ENCODE results near the gene HJV. TPM values are rescaled to one million over a fixed set of nuclear protein-coding genes. Genes with fewer than 3 reads are reported as not detected.

The HJV gene
- total RNA-seq, 1 donor from 2014 or later, result not detected

DNA sequence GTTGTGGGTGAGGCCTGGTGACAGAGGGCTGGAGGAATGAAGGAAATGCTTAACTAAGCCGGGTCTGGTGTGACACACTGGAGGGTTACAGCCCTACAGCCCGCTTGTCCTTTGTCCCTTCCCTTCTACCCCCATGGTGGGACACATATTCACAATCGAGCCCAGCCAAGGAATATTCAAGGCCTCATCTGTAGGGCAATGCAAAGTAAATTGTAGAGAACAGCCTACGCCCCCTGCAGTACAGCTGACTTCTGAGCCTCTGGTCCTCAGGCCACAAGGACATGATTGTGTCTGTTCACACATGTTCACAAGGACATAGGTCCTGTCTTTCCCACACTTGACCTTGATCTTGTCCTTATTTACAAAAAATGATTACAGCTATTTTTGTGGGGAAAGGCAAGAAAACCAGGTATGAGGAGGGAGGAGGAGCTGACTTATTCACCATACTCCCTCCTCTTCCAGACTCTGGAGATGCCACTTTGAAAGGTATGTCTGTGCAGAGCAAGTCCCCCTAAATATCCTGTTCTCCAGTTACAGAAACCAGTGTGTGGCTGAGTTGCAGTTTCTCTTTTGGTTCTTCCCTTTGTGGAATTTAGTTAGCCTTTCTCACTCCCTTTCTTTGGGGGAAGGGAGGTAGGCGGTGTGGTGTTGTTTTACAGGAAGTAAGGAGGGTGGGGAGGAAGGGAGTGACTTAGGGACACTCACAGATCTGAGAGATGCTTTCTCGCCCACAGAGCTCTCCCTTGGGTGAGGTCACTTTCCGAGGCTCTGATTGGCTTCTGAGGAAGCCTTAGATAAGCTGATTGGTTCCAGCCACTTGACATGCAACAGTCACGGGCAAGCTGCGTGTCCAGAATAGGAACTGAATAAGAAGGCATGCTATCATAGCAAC is 42.4 kb downstream of the HJV start:
- peak; percentile 90 for DNase-seq (ENCODE audit: extremely low read depth, low read depth, low spot score)

DNA sequence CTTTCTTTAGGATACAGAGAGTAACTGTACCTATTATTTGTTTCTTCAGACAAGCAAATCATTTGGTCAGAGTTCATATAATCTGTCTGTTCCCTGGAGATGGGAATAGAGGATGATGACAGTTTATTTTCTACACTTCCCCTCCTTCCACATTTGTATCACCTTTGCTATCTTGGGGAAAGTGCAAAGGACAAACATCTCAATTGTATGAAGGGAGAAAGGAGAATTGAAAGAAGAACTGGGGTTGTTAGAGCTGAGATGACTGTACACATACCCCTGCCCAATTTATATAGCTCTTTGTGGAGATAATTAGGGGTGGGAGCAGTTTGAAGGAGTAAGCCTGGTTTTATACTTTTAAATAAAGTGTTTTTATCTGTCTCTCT is 43.1 kb downstream of the HJV start:
- no peak for DNase-seq (ENCODE audit: extremely low read depth, low read depth, low spot score)

DNA sequence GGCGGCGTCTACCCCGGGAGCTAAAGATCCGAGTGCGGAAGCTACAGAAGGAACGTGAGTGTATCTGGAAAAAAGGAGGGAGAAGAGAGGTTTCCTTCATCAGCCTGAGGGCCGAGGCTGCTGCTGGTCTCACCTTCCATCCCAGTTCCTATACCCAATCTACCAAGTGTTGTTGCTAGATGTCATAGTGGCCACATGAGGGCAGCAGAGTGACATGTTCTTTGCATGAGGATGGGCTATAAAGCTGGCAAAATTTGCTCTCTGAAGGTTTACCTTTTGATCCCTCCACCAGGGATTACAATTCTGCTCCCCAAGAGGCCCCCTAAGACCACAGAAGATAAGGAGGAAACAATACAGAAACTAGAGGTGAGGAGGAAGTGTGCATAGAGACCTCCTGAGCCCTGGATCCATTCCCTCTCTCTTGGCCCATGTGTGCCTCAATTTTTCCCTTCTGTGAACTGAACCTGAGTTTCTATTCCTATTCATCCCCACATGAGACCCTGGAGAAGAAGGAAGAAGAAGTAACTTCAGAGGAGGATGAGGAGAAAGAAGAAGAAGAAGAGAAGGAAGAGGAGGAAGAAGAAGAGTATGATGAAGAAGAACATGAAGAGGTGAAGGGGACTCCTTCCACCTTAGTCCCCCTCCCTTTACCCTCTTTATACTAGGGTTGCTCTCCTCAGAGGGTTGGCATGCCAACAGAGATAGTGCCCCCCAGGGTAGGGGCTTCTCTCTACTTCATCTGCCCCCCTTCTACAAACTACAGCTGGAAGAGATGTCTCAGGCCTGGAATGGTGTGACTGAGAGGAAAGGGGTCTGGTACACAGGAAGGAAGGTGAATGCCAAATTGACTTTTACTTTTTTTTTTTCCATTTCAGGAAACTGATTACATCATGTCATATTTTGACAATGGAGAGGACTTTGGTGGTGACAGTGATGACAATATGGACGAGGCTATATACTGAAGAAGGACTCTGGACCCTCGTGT is 43.8 kb downstream of the HJV start:
- no peak for DNase-seq (ENCODE audit: extremely low read depth, low read depth, low spot score)

DNA sequence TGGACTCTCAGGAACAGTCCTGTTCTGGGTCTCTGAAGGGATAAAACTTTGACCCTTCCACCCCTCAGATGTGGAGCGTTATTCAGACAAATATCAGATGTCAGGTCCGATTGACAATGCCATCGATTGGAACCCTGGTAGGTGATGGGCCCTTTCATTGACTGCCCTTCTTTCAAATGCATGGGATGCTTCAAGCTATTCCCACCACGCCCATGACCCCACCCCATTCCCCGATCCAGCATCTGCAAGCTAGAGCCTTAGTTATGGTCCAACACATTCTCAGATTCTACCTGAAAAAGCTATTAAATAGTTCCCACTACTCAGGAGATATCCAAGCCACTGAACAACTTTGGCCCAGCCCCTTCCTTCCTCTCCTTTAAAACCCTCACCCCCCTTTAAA is 44.5 kb downstream of the HJV start:
- DNase-seq (ENCODE audit: extremely low read depth, low read depth, low spot score), result no peak

DNA sequence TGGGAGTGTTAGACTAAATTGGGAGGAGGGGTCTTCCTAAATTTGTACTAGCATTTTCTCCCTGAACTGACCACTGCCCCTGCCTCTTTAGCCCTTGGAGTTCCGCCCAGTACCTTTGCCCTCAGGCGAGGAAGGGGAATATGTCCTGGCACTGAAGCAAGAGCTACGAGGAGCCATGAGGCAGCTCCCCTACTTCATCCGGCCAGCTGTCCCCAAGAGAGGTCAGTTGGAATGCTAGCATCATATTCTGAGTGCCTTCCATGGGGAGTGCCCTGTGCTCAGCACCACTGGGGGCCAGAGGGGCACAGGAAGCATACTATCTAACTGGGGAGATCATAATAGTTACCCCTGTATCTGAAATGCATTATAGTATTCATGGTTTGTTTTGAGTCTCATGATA is 46.3 kb downstream of the HJV start:
- no peak for DNase-seq (ENCODE audit: extremely low read depth, low read depth, low spot score)

DNA sequence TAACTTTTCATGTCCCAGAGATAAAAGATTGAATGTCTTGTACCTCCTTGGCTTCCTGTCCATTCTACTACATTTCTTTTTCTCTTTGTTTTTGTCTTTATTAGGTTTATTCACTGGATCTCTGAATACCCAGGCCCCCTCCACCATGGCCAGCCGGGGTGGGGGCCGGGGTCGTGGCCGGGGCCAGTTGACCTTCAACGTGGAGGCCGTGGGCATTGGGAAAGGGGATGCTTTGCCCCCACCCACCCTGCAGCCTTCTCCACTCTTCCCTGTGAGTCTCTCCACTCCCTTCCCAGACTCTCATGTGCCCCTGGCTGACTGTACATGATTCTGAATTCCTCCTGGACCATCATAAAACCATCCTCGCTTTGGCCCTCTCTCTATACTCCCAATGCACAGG is 46.8 kb downstream of the HJV start:
- no peak for DNase-seq (ENCODE audit: extremely low read depth, low read depth, low spot score)

DNA sequence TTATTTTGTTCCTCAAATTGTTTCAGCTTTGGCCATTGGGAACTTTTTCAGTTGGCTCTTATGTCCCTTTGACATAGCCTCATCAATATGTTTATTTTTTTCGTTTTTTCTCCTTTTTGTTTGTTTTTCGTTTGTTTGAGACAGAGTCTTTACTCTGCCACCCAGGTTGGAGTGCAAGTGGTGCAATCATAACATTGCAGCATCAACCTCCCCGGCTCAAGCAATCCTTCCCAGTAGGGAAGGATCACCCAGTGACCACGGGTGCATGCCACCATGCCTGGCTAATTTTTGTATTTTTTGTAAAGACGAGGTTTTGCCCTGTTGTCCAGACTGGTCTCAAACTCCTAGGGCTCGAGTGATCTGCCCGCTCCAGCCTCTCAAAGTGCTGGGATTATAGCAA is 49.0 kb downstream of the HJV start:
- DNase-seq (ENCODE audit: extremely low read depth, low read depth, low spot score), result no peak

Other genes starting within 250 kb of the HJV start
- gene RNF115, start 197.6 kb downstream of the HJV start, total RNA-seq, result 9.4 and 12.3 TPM in 2 replicates
- 23.6 and 28.9 TPM in 2 replicates for gene POLR3C, start 197.5 kb downstream of the HJV start, total RNA-seq
- 3.4 and 5.7 TPM in 2 replicates for gene NUDT17, start 176.1 kb downstream of the HJV start, total RNA-seq
- gene PIAS3, start 162.7 kb downstream of the HJV start, total RNA-seq, result 28.8 and 37.5 TPM in 2 replicates
- gene ANKRD35, start 135.9 kb downstream of the HJV start, total RNA-seq, result 0.93 and 1.4 TPM in 2 replicates
- 4.9 and 5.3 TPM in 2 replicates for gene ITGA10, start 111.7 kb downstream of the HJV start, total RNA-seq
- gene PEX11B, start 103.0 kb downstream of the HJV start, total RNA-seq, result 30.0 and 32.7 TPM in 2 replicates
- 153 and 164 TPM in 2 replicates for gene RBM8A, start 94.3 kb downstream of the HJV start, total RNA-seq
- gene LIX1L, start 63.7 kb downstream of the HJV start, total RNA-seq, result 41.6 and 42.2 TPM in 2 replicates
- gene ANKRD34A, start 57.2 kb downstream of the HJV start, total RNA-seq, result 0.35 and 0.44 TPM in 2 replicates
- 13.4 and 18.7 TPM in 2 replicates for gene POLR3GL, start 57.0 kb downstream of the HJV start, total RNA-seq
- gene TXNIP, start 25.2 kb downstream of the HJV start, total RNA-seq, result 98.0 and 102 TPM in 2 replicates
- gene NBPF10, start 123.1 kb upstream of the HJV start, total RNA-seq, result 0.15 and 0.47 TPM in 2 replicates
- gene NOTCH2NLA, start 207.3 kb upstream of the HJV start, total RNA-seq, result 9.1 and 18.7 TPM in 2 replicates

All from glomerular endothelial cell (primary cell).